Spleen (tissue), 7 donors: ENCODE results near the gene EXT2.

Experiments used
- CTCF ChIP-seq, 11 experiments: fragments of 200-600 bp in 7 of 11; fragments of 450-650 bp in 4 of 11; sonication (generic) in 4 of 11; IDR thresholded peaks in 8 of 11; conservative IDR thresholded peaks in 3 of 11; 1 replicate in 7 of 11; 2 replicates in 4 of 11; pipeline versions ENCODE4 v1.4.0 to v1.8.0; 2016 to 2021; ENCODE audit warnings: antibody characterized with exemption in 11 of 11, inconsistent platforms in 4 of 11, mild to moderate bottlenecking in 1 of 11
- POLR2A ChIP-seq, 3 donors: fragments of 450-650 bp; IDR thresholded peaks; one replicate each; pipeline ENCODE4 v1.5.1; 2017; ENCODE audit warnings: antibody characterized with exemption in 3 of 3, mild to moderate bottlenecking in 1 of 3
- POLR2AphosphoS5 ChIP-seq, 3 donors: sonication (generic); formaldehyde crosslinking; IDR thresholded peaks; one replicate each; pipeline ENCODE4 v1.5.1; 2017; ENCODE audit warnings: antibody characterized with exemption in 3 of 3
- donor health status: DM: no; HTN: no; CAD: no; lungs with moderate emphysema.
- donor health status: DM: no; HTN: no; CAD: no.
- donor health status: DM: no; HTN: no; CAD: no.

DNA sequence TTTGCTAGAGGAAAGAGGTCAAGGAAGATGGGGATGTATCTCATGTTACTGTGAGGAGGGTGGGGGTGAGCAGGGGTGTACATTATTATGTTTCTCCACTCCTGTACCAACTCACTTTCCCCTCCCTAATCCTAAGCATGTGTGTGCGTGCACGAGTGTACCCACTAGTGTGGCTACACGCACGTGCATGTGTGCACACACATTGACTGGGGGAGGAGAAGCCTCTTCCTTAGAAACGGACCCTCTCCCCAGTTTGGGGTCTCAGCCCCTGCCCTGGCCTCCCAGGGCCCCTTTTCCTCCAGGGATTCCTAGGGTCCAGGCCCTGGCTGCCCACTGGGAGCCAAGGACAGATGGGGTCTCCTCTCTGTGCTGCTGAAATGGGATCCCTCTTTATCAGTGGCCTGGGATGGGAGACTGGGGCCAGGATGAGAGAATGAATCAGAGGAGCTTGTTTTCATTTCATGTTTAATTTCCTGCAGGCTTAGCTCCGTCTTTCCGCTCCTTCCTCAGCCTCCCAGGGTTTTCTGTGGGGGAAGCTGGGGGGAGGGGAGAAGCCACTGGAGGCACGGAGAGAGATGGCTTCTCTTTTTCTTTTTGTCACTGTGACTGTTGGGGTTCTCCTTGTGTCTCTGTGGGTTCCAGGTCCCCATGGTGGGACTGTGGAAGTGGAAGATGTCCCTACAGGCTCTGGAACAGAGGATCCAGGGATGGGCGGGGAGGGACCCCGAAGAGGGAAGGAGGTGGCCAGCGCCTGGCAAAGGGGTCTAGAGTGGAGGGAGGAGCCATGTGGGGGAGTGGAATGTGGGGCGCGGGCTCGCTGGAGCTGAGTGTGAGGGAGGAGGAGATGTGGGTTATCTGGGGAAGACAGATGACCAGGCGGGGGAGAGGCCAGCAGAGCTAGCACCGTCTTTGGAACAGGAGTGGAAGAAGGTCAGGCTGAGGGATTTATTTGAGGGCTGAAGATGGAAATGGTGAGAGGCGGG is 174.2 kb downstream of the EXT2 start:
- no peak for TF ChIP-seq CTCF (IDR thresholded peaks at IDR 0.05 in 8 of 11, conservative IDR thresholded peaks at IDR 0.05 in 3 of 11)
- no peak for TF ChIP-seq POLR2AphosphoS5 (IDR thresholded peaks at IDR 0.05)
- no peak for TF ChIP-seq POLR2A (IDR thresholded peaks at IDR 0.05)
